HuH-7.5 (cell line): ENCODE results near the gene SPAG17.
"Not testable (repeated sequence)": the region's sequence is repeated elsewhere in the genome, so short reads cannot be mapped to it uniquely, and the experiment has no call there.

Source experiments
- DNase-seq: peaks from one replicate; pipeline ENCODE4 v3.0.0; 2011; ENCODE audit warnings: low spot score

The SPAG17 gene

GRCh38 chr1:117976381-117976780 is 208.6 kb downstream of the SPAG17 start:
- DNase-seq = no peak

- DNase-seq = no peak
These were observed 213.3 kb downstream of the SPAG17 start for GRCh38 chr1:117971777-117972176.

GRCh38 chr1:117970252-117970651 is 214.8 kb downstream of the SPAG17 start:
- DNase-seq = no peak

- DNase-seq = no peak
These were observed 217.1 kb downstream of the SPAG17 start for GRCh38 chr1:117967881-117968280.

- DNase-seq = no peak
These were observed 217.6 kb downstream of the SPAG17 start for GRCh38 chr1:117967477-117967876.

GRCh38 chr1:117964290-117965038 is 220.6 kb downstream of the SPAG17 start:
- DNase-seq = no peak

GRCh38 chr1:117959364-117959763 is 225.7 kb downstream of the SPAG17 start:
- DNase-seq = no peak

GRCh38 chr1:117952386-117952785 is 232.6 kb downstream of the SPAG17 start:
- DNase-seq = no peak

- no peak for DNase-seq
These were observed 242.7 kb downstream of the SPAG17 start for GRCh38 chr1:117942293-117942692.

- DNase-seq = no peak
These were observed 251.3 kb downstream of the SPAG17 start for GRCh38 chr1:117933769-117934168.

GRCh38 chr1:117932576-117932975 is 252.5 kb downstream of the SPAG17 start:
- no peak for DNase-seq

GRCh38 chr1:117930484-117930883 is 254.5 kb downstream of the SPAG17 start:
- DNase-seq = no peak

- DNase-seq = no peak
These were observed 254.9 kb downstream of the SPAG17 start for GRCh38 chr1:117930173-117930447.

GRCh38 chr1:117929343-117930172 is 255.5 kb downstream of the SPAG17 start, which contains the start of the genes GDAP2 and WDR3:
Gene GDAP2 (minus strand): TSS chr1:117929621. CDS start chr1:117920357, 9,264 bp downstream.
Gene WDR3 (plus strand): TSS chr1:117929739. CDS start chr1:117933320, 3,581 bp downstream.
- peak; percentile 49 for DNase-seq

GRCh38 chr1:117928881-117929342 is 256.1 kb downstream of the SPAG17 start:
- peak; percentile 12 for DNase-seq

- no peak for DNase-seq
These were observed 259.0 kb downstream of the SPAG17 start for GRCh38 chr1:117925981-117926380.

GRCh38 chr1:117922717-117923116 is 262.3 kb downstream of the SPAG17 start:
- not testable (repeated sequence) for DNase-seq

- DNase-seq = no peak
These were observed 263.0 kb downstream of the SPAG17 start for GRCh38 chr1:117921991-117922390.

GRCh38 chr1:117919376-117919775 is 265.7 kb downstream of the SPAG17 start:
- DNase-seq = no peak

GRCh38 chr1:117911051-117911450 is 274.0 kb downstream of the SPAG17 start:
- DNase-seq = no peak

- no peak for DNase-seq
These were observed 280.0 kb downstream of the SPAG17 start for GRCh38 chr1:117905019-117905418.

- no peak for DNase-seq
These were observed 280.5 kb downstream of the SPAG17 start for GRCh38 chr1:117904485-117904884.
